GM21529 (cell line): ENCODE results near the gene HS3ST2.

ENCODE experiments used
- ATAC-seq: cut with Tn5 transposase; IDR thresholded peaks from one replicate; pipeline ENCODE4 v1.9.1; 2021; ENCODE audit not compliant: unreplicated experiment

Gene HS3ST2

GRCh38 chr16:22813948-22814710 lies at the start of gene HS3ST2:
HS3ST2 (plus strand) TSS chr16:22814162; CDS start chr16:22814611, 449 bp downstream.
- ATAC-seq, result no peak

- ATAC-seq, result no peak
Observed at GRCh38 chr16:22764662-22765327, 49.2 kb upstream of the HS3ST2 start.

- ATAC-seq, result no peak
Observed at GRCh38 chr16:22765479-22765878, 48.5 kb upstream of the HS3ST2 start.

- ATAC-seq, result no peak
Observed at GRCh38 chr16:22770866-22771265, 43.1 kb upstream of the HS3ST2 start.

GRCh38 chr16:22771551-22771950 lies 42.4 kb upstream of the HS3ST2 start:
- ATAC-seq, result no peak

GRCh38 chr16:22775220-22775922 lies 38.6 kb upstream of the HS3ST2 start:
- no peak for ATAC-seq

GRCh38 chr16:22781480-22781879 lies 32.5 kb upstream of the HS3ST2 start:
- no peak for ATAC-seq

GRCh38 chr16:22782314-22782713 lies 31.6 kb upstream of the HS3ST2 start:
- no peak for ATAC-seq

- no peak for ATAC-seq
Observed at GRCh38 chr16:22784690-22785214, 29.2 kb upstream of the HS3ST2 start.

- ATAC-seq, result no peak
Observed at GRCh38 chr16:22785552-22785951, 28.4 kb upstream of the HS3ST2 start.

- ATAC-seq, result no peak
Observed at GRCh38 chr16:22786284-22786683, 27.7 kb upstream of the HS3ST2 start.

GRCh38 chr16:22786691-22787090 lies 27.3 kb upstream of the HS3ST2 start:
- no peak for ATAC-seq

GRCh38 chr16:22787466-22788192 lies 26.3 kb upstream of the HS3ST2 start:
- no peak for ATAC-seq

GRCh38 chr16:22788193-22788530 lies 25.8 kb upstream of the HS3ST2 start:
- ATAC-seq, result no peak

- ATAC-seq, result no peak
Observed at GRCh38 chr16:22789281-22789945, 24.5 kb upstream of the HS3ST2 start.

- ATAC-seq, result no peak
Observed at GRCh38 chr16:22797551-22797950, 16.4 kb upstream of the HS3ST2 start.

- no peak for ATAC-seq
Observed at GRCh38 chr16:22799113-22799512, 14.8 kb upstream of the HS3ST2 start.

- ATAC-seq, result no peak
Observed at GRCh38 chr16:22804893-22805292, 9.1 kb upstream of the HS3ST2 start.

- ATAC-seq, result no peak
Observed at GRCh38 chr16:22805326-22805725, 8.6 kb upstream of the HS3ST2 start.

- ATAC-seq, result no peak
Observed at GRCh38 chr16:22806811-22807210, 7.2 kb upstream of the HS3ST2 start.

- ATAC-seq, result no peak
Observed at GRCh38 chr16:22810226-22810625, 3.7 kb upstream of the HS3ST2 start.
